22Rv1 (cell line): Measurements from ENCODE around the gene MAD1L1.

Experiments
- H3K27ac ChIP-seq: fragments of 450-650 bp; 2 replicates; pipeline ENCODE4 v1.5.1; 2017
- CTCF ChIP-seq: fragments of 450-650 bp; IDR thresholded peaks from 2 replicates; pipeline ENCODE4 v1.5.1; 2017; ENCODE audit warnings: mild to moderate bottlenecking
- ZFX ChIP-seq: fragments of 450-650 bp; IDR thresholded peaks from 2 replicates; pipeline ENCODE4 v1.6.1; 2017; ENCODE audit warnings: antibody characterized with exemption, borderline replicate concordance

Gene MAD1L1

GRCh38 chr7:2029211-2029905 is 203.4 kb downstream of the MAD1L1 start:
- no peak overlapping the region for H3K27ac ChIP-seq
- TF ChIP-seq ZFX: no peak
- TF ChIP-seq CTCF: no peak

- TF ChIP-seq CTCF (no peak), ZFX (no peak)
- H3K27ac ChIP-seq: no peak overlapping the region
These were observed 204.0 kb downstream of the MAD1L1 start for GRCh38 chr7:2028733-2029132.

GRCh38 chr7:2025188-2025587 is 207.6 kb downstream of the MAD1L1 start:
- TF ChIP-seq CTCF: no peak
- no peak for TF ChIP-seq ZFX
- no peak overlapping the region for H3K27ac ChIP-seq

GRCh38 chr7:2024567-2024918 is 208.2 kb downstream of the MAD1L1 start:
- TF ChIP-seq CTCF (no peak), ZFX (no peak)
- H3K27ac ChIP-seq: no peak overlapping the region

GRCh38 chr7:2023877-2024566 is 208.7 kb downstream of the MAD1L1 start:
- no peak for TF ChIP-seq ZFX
- TF ChIP-seq CTCF: no peak
- no peak overlapping the region for H3K27ac ChIP-seq

- no peak overlapping the region for H3K27ac ChIP-seq
- TF ChIP-seq ZFX: no peak
- no peak for TF ChIP-seq CTCF
These were observed 210.0 kb downstream of the MAD1L1 start for GRCh38 chr7:2022737-2023250.

- no peak overlapping the region for H3K27ac ChIP-seq
- TF ChIP-seq CTCF (no peak), ZFX (no peak)
These were observed 210.7 kb downstream of the MAD1L1 start for GRCh38 chr7:2022021-2022409.
